Measurements from ENCODE around the gene FAM222A.

FAM222A gene

GRCh38 chr12:109713187-109714070 is at the start of gene FAM222A:
FAM222A (plus strand) TSS chr12:109713825; CDS start chr12:109744147, 30,322 bp downstream.
- H3K9ac ChIP-seq (ENCODE audit: low read length) = no peak within 1 kb of the TSS
- H3K36me3 ChIP-seq (ENCODE audit: control insufficient read depth, insufficient read depth, low read length, severe bottlenecking) = no peaks in the 10 kb centered on the region
- peaks cover 18% of the 10 kb centered on the region for H3K4me1 ChIP-seq (ENCODE audit: control insufficient read depth, insufficient read depth, low read length)
- DNase-seq (ENCODE audit: low read depth) = peak; percentile 98
- peak within 1 kb of the TSS; percentile 69 for H3K4me3 ChIP-seq (ENCODE audit: low read length)
- peaks cover 34% of the 10 kb centered on the region for H3K27me3 ChIP-seq (replicated peaks; ENCODE audit: control insufficient read depth, insufficient read depth, low read length)
- no peaks in the 10 kb centered on the region for H3K9me3 ChIP-seq (ENCODE audit: control insufficient read depth, low read length)

GRCh38 chr12:109664402-109664801 is 49.2 kb upstream of the FAM222A start:
- H3K36me3 ChIP-seq (ENCODE audit: control insufficient read depth, insufficient read depth, low read length, severe bottlenecking) = no peaks in the 10 kb centered on the region
- no peaks in the 10 kb centered on the region for H3K4me1 ChIP-seq (ENCODE audit: control insufficient read depth, insufficient read depth, low read length)
- H3K9me3 ChIP-seq (ENCODE audit: control insufficient read depth, low read length) = peaks cover 5% of the 10 kb centered on the region
- H3K27me3 ChIP-seq (replicated peaks; ENCODE audit: control insufficient read depth, insufficient read depth, low read length) = peaks cover 33% of the 10 kb centered on the region
- no peak overlapping the region for H3K9ac ChIP-seq (ENCODE audit: low read length)
- DNase-seq (ENCODE audit: low read depth) = no peak
- H3K4me3 ChIP-seq (ENCODE audit: low read length) = no peak overlapping the region

- H3K9ac ChIP-seq (ENCODE audit: low read length) = no peak overlapping the region
- no peaks in the 10 kb centered on the region for H3K9me3 ChIP-seq (ENCODE audit: control insufficient read depth, low read length)
- no peaks in the 10 kb centered on the region for H3K36me3 ChIP-seq (ENCODE audit: control insufficient read depth, insufficient read depth, low read length, severe bottlenecking)
- DNase-seq (ENCODE audit: low read depth) = no peak
- no peaks in the 10 kb centered on the region for H3K4me1 ChIP-seq (ENCODE audit: control insufficient read depth, insufficient read depth, low read length)
- no peak overlapping the region for H3K4me3 ChIP-seq (ENCODE audit: low read length)
- H3K27me3 ChIP-seq (replicated peaks; ENCODE audit: control insufficient read depth, insufficient read depth, low read length) = peaks cover 40% of the 10 kb centered on the region
Observed at GRCh38 chr12:109666068-109666467, 47.6 kb upstream of the FAM222A start.

GRCh38 chr12:109670731-109671130 is 42.9 kb upstream of the FAM222A start:
- Histone ChIP-seq H3K36me3 (ENCODE audit: control insufficient read depth, insufficient read depth, low read length, severe bottlenecking) (no peaks in the 10 kb centered on the region), H3K4me3 (ENCODE audit: low read length) (no peak overlapping the region), H3K9ac (ENCODE audit: low read length) (no peak overlapping the region), H3K9me3 (ENCODE audit: control insufficient read depth, low read length) (peaks cover 10% of the 10 kb centered on the region), H3K4me1 (ENCODE audit: control insufficient read depth, insufficient read depth, low read length) (no peaks in the 10 kb centered on the region), H3K27me3 (replicated peaks; ENCODE audit: control insufficient read depth, insufficient read depth, low read length) (peaks cover 60% of the 10 kb centered on the region)
- DNase-seq (ENCODE audit: low read depth) = no peak

GRCh38 chr12:109671502-109671901 is 42.1 kb upstream of the FAM222A start:
- no peaks in the 10 kb centered on the region for H3K36me3 ChIP-seq (ENCODE audit: control insufficient read depth, insufficient read depth, low read length, severe bottlenecking)
- no peak overlapping the region for H3K4me3 ChIP-seq (ENCODE audit: low read length)
- H3K4me1 ChIP-seq (ENCODE audit: control insufficient read depth, insufficient read depth, low read length) = no peaks in the 10 kb centered on the region
- H3K9ac ChIP-seq (ENCODE audit: low read length) = no peak overlapping the region
- H3K27me3 ChIP-seq (replicated peaks; ENCODE audit: control insufficient read depth, insufficient read depth, low read length) = peaks cover 64% of the 10 kb centered on the region
- no peak for DNase-seq (ENCODE audit: low read depth)
- H3K9me3 ChIP-seq (ENCODE audit: control insufficient read depth, low read length) = peaks cover 10% of the 10 kb centered on the region

DNA sequence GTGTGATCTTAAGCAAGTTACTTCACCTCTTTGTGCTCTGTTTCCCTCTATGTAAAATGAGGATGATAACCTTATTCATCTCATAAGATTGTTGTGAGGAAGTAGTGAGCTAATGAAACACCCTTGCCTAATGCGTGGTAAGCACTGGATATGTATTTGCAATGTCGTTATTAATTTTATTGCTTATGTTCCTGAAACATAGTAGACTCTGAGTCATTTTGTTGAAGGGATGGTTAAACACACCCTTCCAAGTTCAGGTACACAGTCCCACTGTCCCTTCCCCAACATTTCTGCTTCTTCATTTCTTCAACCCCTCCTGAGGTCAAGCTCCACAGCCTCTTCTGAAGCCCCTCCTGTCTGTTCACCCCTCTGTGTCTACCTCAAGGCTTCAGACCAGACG is 40.2 kb upstream of the FAM222A start:
- Histone ChIP-seq H3K27me3 (replicated peaks; ENCODE audit: control insufficient read depth, insufficient read depth, low read length) (peaks cover 67% of the 10 kb centered on the region), H3K36me3 (ENCODE audit: control insufficient read depth, insufficient read depth, low read length, severe bottlenecking) (no peaks in the 10 kb centered on the region), H3K4me1 (ENCODE audit: control insufficient read depth, insufficient read depth, low read length) (no peaks in the 10 kb centered on the region), H3K4me3 (ENCODE audit: low read length) (no peak overlapping the region), H3K9me3 (ENCODE audit: control insufficient read depth, low read length) (peaks cover 10% of the 10 kb centered on the region), H3K9ac (ENCODE audit: low read length) (no peak overlapping the region)
- no peak for DNase-seq (ENCODE audit: low read depth)

DNA sequence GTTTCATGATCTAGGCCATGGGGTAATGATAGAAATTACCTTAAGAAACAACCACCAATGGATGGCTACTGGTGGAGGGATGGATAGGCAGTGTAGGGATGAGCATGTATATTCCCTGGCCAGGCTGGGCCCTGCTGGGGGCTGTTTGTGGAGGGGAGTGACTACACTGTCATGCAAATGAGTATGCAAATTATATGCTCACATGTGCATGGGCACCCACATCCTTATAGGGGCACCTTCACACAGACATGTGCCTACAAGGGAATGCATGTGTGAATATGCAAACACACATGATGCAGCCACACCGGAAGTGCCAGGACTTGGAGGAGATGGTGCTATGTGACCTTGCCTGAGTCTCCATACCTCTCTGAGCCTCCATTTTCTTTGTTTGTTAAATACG is 39.7 kb upstream of the FAM222A start:
- Histone ChIP-seq H3K4me1 (ENCODE audit: control insufficient read depth, insufficient read depth, low read length) (no peaks in the 10 kb centered on the region), H3K4me3 (ENCODE audit: low read length) (no peak overlapping the region), H3K27me3 (replicated peaks; ENCODE audit: control insufficient read depth, insufficient read depth, low read length) (peaks cover 70% of the 10 kb centered on the region), H3K36me3 (ENCODE audit: control insufficient read depth, insufficient read depth, low read length, severe bottlenecking) (no peaks in the 10 kb centered on the region), H3K9me3 (ENCODE audit: control insufficient read depth, low read length) (peaks cover 10% of the 10 kb centered on the region), H3K9ac (ENCODE audit: low read length) (no peak overlapping the region)
- no peak for DNase-seq (ENCODE audit: low read depth)

DNA sequence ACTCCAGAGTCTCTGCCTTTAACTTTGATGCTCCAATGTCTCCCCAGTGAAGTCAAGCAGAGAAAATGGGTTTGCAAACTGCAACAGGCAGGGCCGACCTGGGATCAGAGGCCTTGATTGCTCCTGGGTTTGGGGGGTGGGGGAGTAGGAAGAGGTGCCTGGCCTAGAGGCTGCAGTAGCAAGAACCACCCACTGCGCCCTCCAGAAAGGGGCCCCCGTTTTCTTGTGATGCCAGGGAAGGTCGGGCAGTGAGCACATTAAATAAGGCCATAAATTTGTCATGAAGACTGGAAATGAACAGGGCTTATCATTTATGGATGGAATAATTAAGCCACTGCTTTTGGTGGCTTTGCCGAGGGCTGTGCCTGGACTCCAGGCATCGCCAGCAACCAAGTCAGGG is 38.2 kb upstream of the FAM222A start:
- Histone ChIP-seq H3K9ac (ENCODE audit: low read length) (no peak overlapping the region), H3K27me3 (replicated peaks; ENCODE audit: control insufficient read depth, insufficient read depth, low read length) (peaks cover 73% of the 10 kb centered on the region), H3K4me1 (ENCODE audit: control insufficient read depth, insufficient read depth, low read length) (no peaks in the 10 kb centered on the region), H3K9me3 (ENCODE audit: control insufficient read depth, low read length) (peaks cover 10% of the 10 kb centered on the region), H3K4me3 (ENCODE audit: low read length) (no peak overlapping the region), H3K36me3 (ENCODE audit: control insufficient read depth, insufficient read depth, low read length, severe bottlenecking) (no peaks in the 10 kb centered on the region)
- DNase-seq (ENCODE audit: low read depth) = no peak

GRCh38 chr12:109677279-109677691 is 36.3 kb upstream of the FAM222A start:
- no peak for DNase-seq (ENCODE audit: low read depth)
- Histone ChIP-seq H3K4me3 (ENCODE audit: low read length) (no peak overlapping the region), H3K4me1 (ENCODE audit: control insufficient read depth, insufficient read depth, low read length) (no peaks in the 10 kb centered on the region), H3K36me3 (ENCODE audit: control insufficient read depth, insufficient read depth, low read length, severe bottlenecking) (no peaks in the 10 kb centered on the region), H3K9ac (ENCODE audit: low read length) (no peak overlapping the region), H3K9me3 (ENCODE audit: control insufficient read depth, low read length) (peaks cover 5% of the 10 kb centered on the region), H3K27me3 (replicated peaks; ENCODE audit: control insufficient read depth, insufficient read depth, low read length) (peaks cover 69% of the 10 kb centered on the region)

DNA sequence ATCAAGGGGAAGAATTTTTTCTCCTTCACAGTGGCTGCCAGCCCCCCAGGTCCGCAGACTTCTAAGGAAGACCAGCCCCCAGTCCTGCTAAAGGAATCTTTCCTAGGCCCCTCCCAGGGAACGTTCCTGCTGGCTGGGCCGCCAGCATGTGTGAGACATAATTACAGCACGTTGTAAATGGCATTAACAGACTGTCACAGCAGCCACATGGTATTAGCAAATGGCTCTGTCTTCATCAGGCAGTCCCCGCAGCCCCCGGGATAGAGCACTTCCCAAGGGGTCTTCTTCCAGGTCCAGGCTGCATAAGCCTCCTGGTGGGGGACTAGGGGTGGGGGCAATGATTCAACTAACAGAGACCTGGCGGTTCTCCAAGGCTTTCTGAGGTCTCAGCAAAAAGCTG is 34.9 kb upstream of the FAM222A start:
- H3K9me3 ChIP-seq (ENCODE audit: control insufficient read depth, low read length) = no peaks in the 10 kb centered on the region
- H3K27me3 ChIP-seq (replicated peaks; ENCODE audit: control insufficient read depth, insufficient read depth, low read length) = peaks cover 65% of the 10 kb centered on the region
- no peak overlapping the region for H3K9ac ChIP-seq (ENCODE audit: low read length)
- DNase-seq (ENCODE audit: low read depth) = no peak
- H3K4me1 ChIP-seq (ENCODE audit: control insufficient read depth, insufficient read depth, low read length) = no peaks in the 10 kb centered on the region
- H3K36me3 ChIP-seq (ENCODE audit: control insufficient read depth, insufficient read depth, low read length, severe bottlenecking) = no peaks in the 10 kb centered on the region
- no peak overlapping the region for H3K4me3 ChIP-seq (ENCODE audit: low read length)

DNA sequence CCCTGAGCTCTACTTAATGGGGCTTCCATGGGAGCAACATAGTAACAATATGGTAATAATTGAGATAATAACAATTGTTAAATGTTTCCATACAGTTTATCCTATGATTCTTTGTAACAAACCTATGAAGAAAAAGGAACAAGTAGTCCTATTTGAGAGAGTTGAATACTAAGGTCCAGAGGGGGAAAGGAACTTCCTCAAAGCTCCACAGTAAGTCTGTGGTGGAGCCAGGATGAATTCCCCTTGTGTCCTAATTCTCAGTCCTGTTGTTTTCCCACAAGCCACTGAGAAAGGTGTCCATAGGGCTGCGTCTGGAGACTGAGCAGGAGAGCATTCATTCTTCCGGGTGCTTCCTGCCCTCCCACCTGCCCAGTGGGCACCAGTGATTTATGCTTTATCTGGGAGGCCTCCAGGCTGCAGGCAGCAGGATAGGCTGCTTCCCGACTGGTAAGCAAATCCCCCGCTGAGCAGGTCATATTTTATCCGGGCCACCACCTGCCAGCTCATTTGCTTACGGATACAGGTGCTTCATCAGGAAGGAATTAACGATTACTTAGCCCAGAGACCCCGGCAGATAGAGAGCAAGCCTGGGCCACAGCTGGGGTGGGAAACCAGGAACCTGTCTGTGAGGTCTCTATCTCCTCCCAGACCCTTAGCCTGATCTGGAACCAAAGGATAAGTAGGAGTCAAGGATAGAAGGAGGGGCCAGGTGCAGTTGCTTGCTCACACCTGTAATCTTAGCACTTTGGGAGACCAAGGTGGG is 33.9 kb upstream of the FAM222A start:
- Histone ChIP-seq H3K4me3 (ENCODE audit: low read length) (no peak overlapping the region), H3K9ac (ENCODE audit: low read length) (no peak overlapping the region), H3K27me3 (replicated peaks; ENCODE audit: control insufficient read depth, insufficient read depth, low read length) (peaks cover 57% of the 10 kb centered on the region), H3K4me1 (ENCODE audit: control insufficient read depth, insufficient read depth, low read length) (no peaks in the 10 kb centered on the region), H3K9me3 (ENCODE audit: control insufficient read depth, low read length) (no peaks in the 10 kb centered on the region), H3K36me3 (ENCODE audit: control insufficient read depth, insufficient read depth, low read length, severe bottlenecking) (no peaks in the 10 kb centered on the region)
- DNase-seq (ENCODE audit: low read depth) = no peak
